LNCAP (cell line): ENCODE results near the gene CTH.

Experiments
- TF ChIP-seq, protein P1 (sequence below): fragments of 450-650 bp; IDR thresholded peaks from 2 replicates; pipeline ENCODE4 v1.5.1; 2017; ENCODE audit warnings: mild to moderate bottlenecking

CTH gene

DNA sequence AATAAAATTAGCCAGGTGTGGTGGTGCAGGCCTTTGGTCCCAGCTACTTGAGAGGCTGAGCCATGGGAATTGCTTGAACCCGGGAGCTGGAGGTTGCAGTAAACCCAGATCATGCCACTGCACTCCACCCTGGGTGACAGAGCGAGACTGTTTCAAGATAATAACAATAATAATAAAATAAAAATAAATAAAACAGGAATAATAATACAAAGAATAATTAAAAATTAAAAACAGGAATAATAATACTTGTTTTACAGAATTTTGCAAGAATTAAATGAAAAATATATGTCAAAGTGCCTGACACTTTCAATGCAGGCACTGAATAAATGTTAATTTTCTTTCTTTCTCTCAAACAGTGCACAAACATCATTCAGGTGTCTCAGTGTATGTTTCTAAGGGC lies 26.5 kb upstream of the CTH start:
- TF ChIP-seq, protein P1, sequence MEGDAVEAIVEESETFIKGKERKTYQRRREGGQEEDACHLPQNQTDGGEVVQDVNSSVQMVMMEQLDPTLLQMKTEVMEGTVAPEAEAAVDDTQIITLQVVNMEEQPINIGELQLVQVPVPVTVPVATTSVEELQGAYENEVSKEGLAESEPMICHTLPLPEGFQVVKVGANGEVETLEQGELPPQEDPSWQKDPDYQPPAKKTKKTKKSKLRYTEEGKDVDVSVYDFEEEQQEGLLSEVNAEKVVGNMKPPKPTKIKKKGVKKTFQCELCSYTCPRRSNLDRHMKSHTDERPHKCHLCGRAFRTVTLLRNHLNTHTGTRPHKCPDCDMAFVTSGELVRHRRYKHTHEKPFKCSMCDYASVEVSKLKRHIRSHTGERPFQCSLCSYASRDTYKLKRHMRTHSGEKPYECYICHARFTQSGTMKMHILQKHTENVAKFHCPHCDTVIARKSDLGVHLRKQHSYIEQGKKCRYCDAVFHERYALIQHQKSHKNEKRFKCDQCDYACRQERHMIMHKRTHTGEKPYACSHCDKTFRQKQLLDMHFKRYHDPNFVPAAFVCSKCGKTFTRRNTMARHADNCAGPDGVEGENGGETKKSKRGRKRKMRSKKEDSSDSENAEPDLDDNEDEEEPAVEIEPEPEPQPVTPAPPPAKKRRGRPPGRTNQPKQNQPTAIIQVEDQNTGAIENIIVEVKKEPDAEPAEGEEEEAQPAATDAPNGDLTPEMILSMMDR, result no peak

- TF ChIP-seq, protein P1, result no peak
Measured at GRCh38 chr1:70385477-70385876, 25.6 kb upstream of the CTH start.

DNA sequence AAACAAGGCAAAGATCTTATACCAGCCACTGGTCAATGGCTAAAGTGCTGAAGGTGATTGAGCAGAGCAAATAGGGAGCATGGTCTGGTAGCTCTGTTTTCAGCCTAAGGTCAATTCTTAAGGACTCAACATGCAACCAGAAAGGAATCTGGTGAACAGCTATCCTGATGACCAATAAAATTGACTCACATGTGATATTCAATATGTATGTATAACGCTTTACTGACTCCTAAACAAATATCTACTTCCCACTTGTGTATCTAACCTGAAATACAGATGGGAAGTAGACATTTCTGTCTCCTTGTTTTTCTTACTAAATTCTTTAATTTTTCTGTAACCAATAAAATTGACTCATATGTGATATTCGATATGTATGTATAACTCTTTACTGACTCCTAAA lies 24.9 kb upstream of the CTH start:
- TF ChIP-seq, protein P1, result no peak

DNA sequence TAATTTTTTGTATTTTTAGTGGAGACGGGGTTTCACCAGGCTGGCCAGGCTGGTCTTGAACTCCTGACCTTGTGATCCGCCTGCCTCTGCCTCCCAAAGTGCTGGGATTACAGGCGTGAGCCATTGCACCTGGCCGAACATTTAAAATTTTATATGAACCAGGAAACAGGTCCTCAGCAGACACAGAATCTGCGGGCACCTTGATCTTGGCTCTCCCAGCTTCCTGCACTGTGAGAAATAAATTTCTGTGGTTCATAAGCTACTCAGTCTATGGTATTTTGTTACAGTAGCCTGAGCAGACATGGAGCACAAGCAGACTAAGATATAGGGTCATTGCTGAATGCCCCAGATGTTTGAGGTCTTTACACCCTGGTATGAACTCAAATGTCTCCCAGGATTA lies 23.6 kb upstream of the CTH start:
- TF ChIP-seq, protein P1, result no peak

DNA sequence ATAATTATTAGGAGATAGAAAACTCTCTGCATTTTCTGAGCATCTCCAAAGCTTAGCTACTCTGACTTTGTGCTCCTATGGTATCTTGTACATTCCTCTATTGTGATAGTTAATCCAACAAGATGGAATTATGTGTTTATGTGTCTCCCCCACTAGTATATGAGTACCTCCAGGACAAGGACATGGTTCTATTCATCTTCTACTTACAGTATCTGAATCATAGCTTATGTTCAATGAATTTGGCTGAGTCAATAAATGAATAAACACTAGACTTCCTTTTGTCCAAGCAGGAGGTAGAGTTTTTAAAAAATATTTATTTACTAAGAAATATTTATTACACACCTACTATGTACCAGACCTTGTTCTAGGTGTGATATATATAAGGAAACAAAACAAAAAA lies 18.4 kb upstream of the CTH start:
- TF ChIP-seq, protein P1, result no peak

DNA sequence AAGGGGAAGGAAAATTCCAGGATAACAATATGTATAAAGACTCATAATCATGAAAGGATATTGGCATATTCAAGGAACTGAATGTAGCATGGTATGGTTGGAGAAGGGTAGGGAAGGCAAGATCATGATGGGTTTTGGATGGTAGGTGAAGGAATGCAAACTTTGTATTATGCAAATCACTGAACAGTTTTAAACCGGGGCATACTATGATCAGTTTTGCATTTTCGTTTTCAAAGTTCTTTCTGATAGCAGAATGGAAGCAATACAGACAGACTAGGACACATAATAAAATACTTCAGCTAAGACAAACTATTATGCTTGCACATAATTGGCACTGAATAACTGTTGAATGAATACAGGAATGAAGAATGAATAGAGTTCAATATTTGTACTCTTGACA lies 14.5 kb upstream of the CTH start:
- TF ChIP-seq, protein P1, result no peak

DNA sequence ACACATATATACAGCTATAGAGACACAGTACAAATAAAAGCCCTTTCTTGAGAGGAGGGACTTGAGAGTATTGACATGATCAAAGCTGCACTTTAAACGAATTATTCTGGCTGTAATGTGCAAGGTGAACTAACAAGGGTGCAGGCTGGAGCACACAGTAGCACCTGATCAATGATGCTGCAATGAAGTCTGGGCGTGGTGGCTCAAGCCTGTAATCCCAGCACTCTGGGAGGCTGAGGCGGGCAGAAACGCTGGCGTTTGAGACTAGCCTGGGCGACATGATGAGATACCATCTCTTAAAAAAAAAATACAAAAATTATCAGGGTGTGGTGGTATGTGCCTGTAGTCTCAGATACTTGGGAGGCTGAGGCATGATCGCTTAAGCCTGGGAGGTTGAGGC lies 14.1 kb upstream of the CTH start:
- TF ChIP-seq, protein P1, result no peak

DNA sequence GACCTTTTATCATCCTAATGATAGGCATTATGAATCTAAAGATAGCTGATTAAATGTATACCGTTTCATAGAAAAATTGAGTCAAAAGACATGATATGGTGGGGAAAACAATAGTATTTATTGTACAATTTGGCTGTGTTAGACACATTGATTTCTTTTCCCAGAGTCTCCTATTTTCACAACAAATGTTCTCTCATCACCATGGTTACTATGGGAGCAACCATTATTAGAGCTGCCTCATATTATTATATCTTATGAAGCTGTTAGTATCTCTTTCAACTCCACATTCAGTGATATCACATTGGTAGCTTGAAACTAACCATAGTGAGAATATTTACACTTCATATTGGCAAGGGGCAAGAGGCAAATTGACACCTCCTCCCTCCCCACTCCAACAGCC lies 10.7 kb upstream of the CTH start:
- TF ChIP-seq, protein P1, result no peak
